GM10248 (cell line): ENCODE results near the gene TCEA2.

Experiments used
- CTCF ChIA-PET: fragments of 300-600 bp; sonication (Branson Sonifier 250); formaldehyde crosslinking; extraction: SDS; loops from one replicate; lab custom pipeline; 2021; ENCODE audit warnings: antibody characterized with exemption; lab: Yijun Ruan, JAX
- POLR2A ChIA-PET: fragments of 350-650 bp; sonication (Branson Sonifier 250); formaldehyde crosslinking; extraction: SDS; loops from one replicate; lab custom pipeline; 2020; ENCODE audit warnings: antibody characterized with exemption; lab: Yijun Ruan, JAX
- DNase-seq: peaks from one replicate; pipeline ENCODE4 v3.0.0; 2012; ENCODE audit errors: extremely low spot score
- TF ChIP-seq, protein P1 (sequence below): IDR thresholded peaks from 2 replicates; pipeline ENCODE4 v1.5.1; 2012; ENCODE audit warnings: mild to moderate bottlenecking, low read depth; ENCODE audit errors: extremely low read depth, missing control alignments, control extremely low read depth

Gene TCEA2

GRCh38 chr20:64079273-64080012 lies 16.4 kb downstream of the TCEA2 start, which contains the start of gene RGS19:
RGS19 (minus strand) TSS chr20:64079518; CDS start chr20:64076886, 2,632 bp downstream.
- POLR2A ChIA-PET, result interaction anchor here (0.6 kb wide), 2 partner anchors 109 to 537 kb away, joined by 5 to 6 read pairs; no protein-coding TSS in a partner anchor
- peak; percentile 92 for DNase-seq
- CTCF ChIA-PET, result interaction anchor here (1.6 to 3.7 kb wide), 5 partner anchors 10 to 41 kb away, joined by 3 to 24 read pairs (median 6); no protein-coding TSS in a partner anchor
- TF ChIP-seq, protein P1, sequence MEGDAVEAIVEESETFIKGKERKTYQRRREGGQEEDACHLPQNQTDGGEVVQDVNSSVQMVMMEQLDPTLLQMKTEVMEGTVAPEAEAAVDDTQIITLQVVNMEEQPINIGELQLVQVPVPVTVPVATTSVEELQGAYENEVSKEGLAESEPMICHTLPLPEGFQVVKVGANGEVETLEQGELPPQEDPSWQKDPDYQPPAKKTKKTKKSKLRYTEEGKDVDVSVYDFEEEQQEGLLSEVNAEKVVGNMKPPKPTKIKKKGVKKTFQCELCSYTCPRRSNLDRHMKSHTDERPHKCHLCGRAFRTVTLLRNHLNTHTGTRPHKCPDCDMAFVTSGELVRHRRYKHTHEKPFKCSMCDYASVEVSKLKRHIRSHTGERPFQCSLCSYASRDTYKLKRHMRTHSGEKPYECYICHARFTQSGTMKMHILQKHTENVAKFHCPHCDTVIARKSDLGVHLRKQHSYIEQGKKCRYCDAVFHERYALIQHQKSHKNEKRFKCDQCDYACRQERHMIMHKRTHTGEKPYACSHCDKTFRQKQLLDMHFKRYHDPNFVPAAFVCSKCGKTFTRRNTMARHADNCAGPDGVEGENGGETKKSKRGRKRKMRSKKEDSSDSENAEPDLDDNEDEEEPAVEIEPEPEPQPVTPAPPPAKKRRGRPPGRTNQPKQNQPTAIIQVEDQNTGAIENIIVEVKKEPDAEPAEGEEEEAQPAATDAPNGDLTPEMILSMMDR, result no peak

DNA sequence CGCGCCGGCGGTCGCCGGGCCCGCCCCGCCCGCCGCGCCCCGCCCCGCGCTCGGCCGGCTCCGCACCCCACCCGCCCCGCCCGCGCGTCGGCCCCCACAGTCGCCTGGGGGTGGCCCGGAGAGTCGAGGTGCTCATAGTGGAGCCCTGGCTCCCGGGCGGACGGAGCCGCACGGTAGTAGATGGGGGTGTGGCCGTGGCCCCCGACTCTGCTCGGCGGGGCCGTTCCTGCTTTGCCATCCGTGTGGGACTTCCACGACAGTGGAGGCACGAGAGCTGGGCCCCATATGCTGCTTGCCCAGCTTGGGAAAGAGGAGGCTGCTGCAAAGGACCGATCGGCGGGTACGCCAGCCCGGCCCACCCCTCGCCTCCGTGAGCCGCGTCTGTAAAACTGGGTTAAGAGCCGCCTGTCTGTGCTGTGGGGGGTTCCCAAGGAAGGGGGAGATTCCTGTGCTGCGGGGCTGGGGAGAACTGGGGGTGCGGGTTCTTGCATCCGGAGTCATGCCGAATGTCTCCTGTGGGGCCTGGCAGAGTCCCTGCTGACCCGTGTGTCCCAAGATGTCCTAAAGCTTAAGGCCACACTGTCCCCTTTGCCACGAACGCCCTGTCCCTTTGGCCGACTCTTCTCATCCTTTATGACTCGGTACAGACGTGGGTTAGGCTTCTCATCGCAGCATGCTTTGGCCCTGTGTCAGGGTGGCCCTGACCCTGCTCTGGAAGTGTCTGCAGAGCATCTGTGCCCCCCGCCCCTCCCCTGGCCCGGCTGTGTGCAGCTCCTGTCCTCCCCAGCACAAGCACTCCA lies 17.2 kb downstream of the TCEA2 start, which contains the start of gene OPRL1:
TSS of gene OPRL1 (plus strand) at position 70 of the 800 bp plus-strand sequence. CDS start 12,639 bp downstream, outside the sequence.
- ChIA-PET POLR2A (interaction anchor here (0.6 kb wide), 1 partner anchor 538 kb away, joined by 5 read pairs; no protein-coding TSS in a partner anchor), CTCF (interaction anchor here (1.1 to 3.7 kb wide), 8 partner anchors 10 to 100 kb away, joined by 3 to 24 read pairs (median 6); partner anchors contain the start of gene PRPF6)
- DNase-seq, result no peak
- TF ChIP-seq, protein P1, result no peak

GRCh38 chr20:64080813-64081623 lies 18.0 kb downstream of the TCEA2 start:
- no peak for DNase-seq
- ChIA-PET POLR2A (no interaction called here), CTCF (interaction anchor here (1.1 to 3.7 kb wide), 6 partner anchors 22 to 100 kb away, joined by 3 to 24 read pairs (median 6); partner anchors contain the start of gene PRPF6)
- TF ChIP-seq, protein P1, result no peak

DNA sequence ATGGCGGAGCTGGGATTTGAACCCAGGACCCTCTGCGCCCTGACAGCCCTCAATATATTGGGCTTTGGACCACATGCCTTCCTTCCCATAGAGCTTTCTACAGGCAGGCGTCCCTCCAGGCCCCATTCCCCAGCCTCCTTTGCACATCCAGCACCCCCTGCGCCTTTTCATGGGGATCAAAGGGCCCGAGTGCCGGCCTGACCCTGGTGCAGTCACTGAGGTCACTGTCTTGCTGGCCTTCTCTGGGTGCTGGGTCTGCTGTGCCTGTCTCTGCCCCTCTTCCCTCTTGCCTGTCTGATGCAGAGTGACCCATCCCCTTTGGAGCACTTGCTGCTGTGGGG lies 18.6 kb downstream of the TCEA2 start:
- POLR2A ChIA-PET, result no interaction called here
- TF ChIP-seq, protein P1, result no peak
- no peak for DNase-seq
- CTCF ChIA-PET, result interaction anchor here (1.1 to 3.7 kb wide), 5 partner anchors 21 to 101 kb away, joined by 3 to 24 read pairs (median 5); partner anchors contain the start of gene PRPF6

DNA sequence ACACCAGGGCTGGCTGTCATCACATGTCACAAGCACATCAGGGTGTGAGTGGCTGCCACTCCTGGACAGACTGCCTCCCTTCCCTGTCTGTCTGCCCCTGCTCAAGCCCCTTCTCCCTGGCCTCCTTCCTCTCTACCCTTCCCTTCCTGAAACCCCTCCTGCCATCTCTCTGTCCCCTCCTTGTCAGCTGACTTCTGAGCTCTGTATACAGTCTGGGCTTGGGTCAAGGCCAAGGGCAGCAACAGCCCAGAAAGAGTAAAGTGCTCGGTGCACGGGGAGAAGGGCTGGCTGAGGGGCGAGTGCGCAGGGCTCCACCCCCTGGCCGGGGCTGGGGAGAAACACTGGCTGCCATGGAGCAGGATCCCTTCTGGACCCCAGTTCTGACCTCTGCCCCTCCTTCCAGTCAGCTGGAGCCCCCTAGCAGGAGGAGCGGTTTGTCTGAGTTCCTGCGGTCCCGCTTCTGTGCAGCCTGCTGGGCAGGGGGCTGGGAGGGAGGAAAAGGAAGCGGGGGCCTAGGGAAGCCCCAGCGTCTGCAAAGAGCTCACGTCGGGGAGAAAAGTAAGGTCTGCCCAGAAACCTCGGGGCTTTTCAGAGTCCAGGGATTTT lies 19.2 kb downstream of the TCEA2 start:
- CTCF ChIA-PET, result interaction anchor here (1.6 to 3.7 kb wide), 7 partner anchors 12 to 68 kb away, joined by 5 to 24 read pairs (median 7); no protein-coding TSS in a partner anchor
- DNase-seq, result no peak
- TF ChIP-seq, protein P1, result no peak
- POLR2A ChIA-PET, result no interaction called here
